Karpas-422 (cell line): Measurements from ENCODE around the gene INPP4A. TPM values are rescaled to one million over a fixed set of nuclear protein-coding genes. Genes with fewer than 3 reads are reported as not detected.

ENCODE experiments used
- DNase-seq: peaks from one replicate; pipeline ENCODE4 v3.0.0-alpha.2; 2015
- H2AFZ ChIP-seq: fragments of 200-600 bp; sonication (generic); 2 replicates; pipeline ENCODE4 v1.6.1; 2014; ENCODE audit warnings: antibody characterized with exemption, low read length, mixed read lengths
- H3K27ac ChIP-seq: fragments of 200-600 bp; sonication (generic); 2 replicates; pipeline ENCODE4 v1.5.1; 2014; ENCODE audit warnings: mild to moderate bottlenecking, low read length, moderate library complexity
- H3K27me3 ChIP-seq: fragments of 200-600 bp; sonication (generic); 2 replicates; pipeline ENCODE4 v1.6.1; 2014; ENCODE audit warnings: low read length, mixed read lengths
- H3K36me3 ChIP-seq: fragments of 200-600 bp; sonication (generic); 2 replicates; pipeline ENCODE4 v1.6.1; 2014; ENCODE audit warnings: low read length, mixed read lengths; ENCODE audit not compliant: insufficient read depth
- H3K4me1 ChIP-seq: fragments of 200-600 bp; sonication (generic); 2 replicates; pipeline ENCODE4 v1.6.1; 2014; ENCODE audit warnings: mild to moderate bottlenecking, low read length, mixed read lengths
- H3K4me2 ChIP-seq: fragments of 200-600 bp; sonication (generic); 2 replicates; pipeline ENCODE4 v1.6.1; 2014; ENCODE audit warnings: low read length, low read depth, mild to moderate bottlenecking; ENCODE audit not compliant: poor library complexity, severe bottlenecking
- H3K4me3 ChIP-seq: fragments of 200-600 bp; sonication (generic); 2 replicates; pipeline ENCODE4 v1.5.1; 2014; ENCODE audit warnings: mild to moderate bottlenecking, antibody characterized with exemption, low read length, mixed read lengths
- H3K79me2 ChIP-seq: fragments of 200-600 bp; sonication (generic); 2 replicates; pipeline ENCODE4 v1.6.1; 2014; ENCODE audit warnings: mild to moderate bottlenecking, low read length, mixed read lengths
- H3K9ac ChIP-seq: fragments of 200-600 bp; sonication (generic); 2 replicates; pipeline ENCODE4 v1.6.0; 2014; ENCODE audit warnings: low read length
- H3K9me2 ChIP-seq: fragments of 200-600 bp; sonication (generic), shearing (Covaris generic); replicated peaks from 2 replicates; pipeline ENCODE4 v1.6.0; 2014; ENCODE audit warnings: mild to moderate bottlenecking, low read length, moderate library complexity; ENCODE audit not compliant: insufficient read depth
- H3K9me3 ChIP-seq: fragments of 300-700, 200-600 bp; sonication (generic); 2 replicates; pipeline ENCODE4 v1.6.1; 2014; ENCODE audit warnings: low read length, mixed read lengths
- H4K20me1 ChIP-seq: fragments of 200-600 bp; sonication (generic); 2 replicates; pipeline ENCODE4 v1.6.1; 2014; ENCODE audit warnings: mild to moderate bottlenecking, antibody characterized with exemption, low read length, low read depth; ENCODE audit not compliant: insufficient read depth
- total RNA-seq: library from RNA; depleted of rRNA; stranded (reverse); fragments of >200 nt; shearing (Covaris generic); gene quantifications from 2 replicates; pipeline ENCODE4 v1.2.3, GENCODE V29; 2014; ENCODE audit warnings: low replicate concordance

INPP4A gene
- total RNA-seq, 1 experiment from 2014 or later: 5.3 TPM

DNA sequence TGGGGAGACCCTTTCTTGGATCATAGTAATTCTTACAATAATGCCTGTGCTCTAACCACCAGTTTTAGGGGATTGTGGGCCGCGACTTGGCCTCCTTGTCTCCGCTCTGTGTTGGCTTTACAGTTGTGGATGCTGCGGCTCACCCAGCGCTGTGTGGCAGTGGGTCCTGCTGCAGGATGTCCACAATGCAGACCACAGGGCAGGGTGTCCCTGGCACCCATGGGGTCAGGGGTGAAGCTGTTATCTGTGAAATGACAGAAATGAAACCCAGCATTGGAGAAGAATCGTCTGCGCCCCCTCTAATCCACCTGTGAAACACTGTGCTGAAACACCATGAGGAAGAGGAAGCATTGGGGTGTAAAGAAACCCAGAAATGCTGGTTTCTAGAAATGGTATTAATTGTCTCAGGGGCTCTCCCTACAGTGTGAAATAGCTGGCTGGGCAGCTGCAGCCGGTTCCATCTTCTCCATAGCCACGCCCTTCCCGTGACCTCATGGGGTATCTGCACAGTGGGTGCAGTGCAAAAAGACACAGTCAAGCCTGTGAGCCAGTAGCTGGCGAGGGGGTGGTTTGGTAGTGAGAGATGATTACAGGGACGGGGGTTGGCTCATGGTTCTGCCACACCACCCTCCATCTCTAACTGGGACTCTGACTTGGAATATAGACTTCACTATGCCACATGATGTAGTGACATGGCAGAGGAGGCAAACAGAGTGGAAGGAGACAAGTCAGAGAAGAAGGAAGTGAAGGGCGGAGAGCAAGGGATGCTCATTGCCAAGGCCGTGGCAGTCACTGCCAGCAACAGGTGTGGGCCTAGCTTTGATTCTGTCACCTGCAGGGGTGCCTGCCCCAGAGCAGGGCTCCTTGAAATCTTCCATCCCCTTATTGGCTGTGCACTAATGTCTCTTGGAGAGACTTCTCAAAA is 16.2 kb downstream of the INPP4A start:
- H3K36me3 ChIP-seq: no peaks in the 10 kb centered on the region
- H3K9ac ChIP-seq: peak overlapping the region; percentile 13; the same call in 1 of the 2 replicates
- H3K27ac ChIP-seq: peak overlapping the region; percentile 71
- no peaks in the 10 kb centered on the region for H3K79me2 ChIP-seq
- peak overlapping the region; percentile 42; the same call in 1 of the 2 replicates for H3K4me3 ChIP-seq
- H3K9me2 ChIP-seq: no peaks in the 10 kb centered on the region
- H3K4me2 ChIP-seq: peak overlapping the region; percentile 68
- H2AFZ ChIP-seq: peak overlapping the region; percentile 88
- peak; percentile 92 for DNase-seq
- H3K9me3 ChIP-seq: no peaks in the 10 kb centered on the region
- H3K4me1 ChIP-seq: peaks cover 53% of the 10 kb centered on the region
- H3K27me3 ChIP-seq: no peaks in the 10 kb centered on the region
- peaks cover 25% of the 10 kb centered on the region for H4K20me1 ChIP-seq

DNA sequence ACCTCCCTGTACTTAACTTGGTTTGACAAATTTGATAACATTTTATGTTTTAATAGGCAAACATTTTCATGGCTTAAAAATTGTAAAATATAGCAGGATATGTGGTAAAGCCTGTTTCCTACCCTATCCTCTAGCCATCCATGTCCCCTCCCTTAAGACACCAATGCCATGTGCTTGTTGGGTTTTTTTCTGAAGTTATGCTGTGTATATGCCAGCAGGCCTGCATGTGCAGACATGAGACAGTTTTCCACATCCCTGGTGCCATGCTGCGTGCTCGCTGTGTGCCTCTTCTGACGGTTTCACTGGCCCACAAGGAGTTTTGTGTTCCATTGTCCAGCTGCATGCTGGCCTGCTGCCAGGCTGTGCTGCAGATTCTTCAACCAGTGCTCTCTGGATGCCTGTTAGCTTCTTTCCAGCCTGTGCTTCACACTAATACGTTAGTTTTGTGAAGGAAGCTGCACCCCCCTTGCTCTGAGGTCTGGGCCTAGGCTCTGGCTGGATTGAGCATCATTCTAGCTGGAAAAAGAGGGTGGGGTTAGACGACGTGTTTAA is 16.9 kb downstream of the INPP4A start:
- H3K9me3 ChIP-seq: no peaks in the 10 kb centered on the region
- no peaks in the 10 kb centered on the region for H3K27me3 ChIP-seq
- H4K20me1 ChIP-seq: peaks cover 23% of the 10 kb centered on the region
- H3K27ac ChIP-seq: peak overlapping the region; percentile 71
- H3K9me2 ChIP-seq: no peaks in the 10 kb centered on the region
- 0 out of 2 replicates have a peak overlapping the region, but pooled peaks have one; percentile 13 for H3K9ac ChIP-seq
- H3K36me3 ChIP-seq: no peaks in the 10 kb centered on the region
- H3K4me1 ChIP-seq: peaks cover 52% of the 10 kb centered on the region
- H3K4me2 ChIP-seq: peak overlapping the region; percentile 68
- no peaks in the 10 kb centered on the region for H3K79me2 ChIP-seq
- H3K4me3 ChIP-seq: peak overlapping the region; percentile 42; the same call in 1 of the 2 replicates
- no peak overlapping the region for H2AFZ ChIP-seq
- no peak for DNase-seq

DNA sequence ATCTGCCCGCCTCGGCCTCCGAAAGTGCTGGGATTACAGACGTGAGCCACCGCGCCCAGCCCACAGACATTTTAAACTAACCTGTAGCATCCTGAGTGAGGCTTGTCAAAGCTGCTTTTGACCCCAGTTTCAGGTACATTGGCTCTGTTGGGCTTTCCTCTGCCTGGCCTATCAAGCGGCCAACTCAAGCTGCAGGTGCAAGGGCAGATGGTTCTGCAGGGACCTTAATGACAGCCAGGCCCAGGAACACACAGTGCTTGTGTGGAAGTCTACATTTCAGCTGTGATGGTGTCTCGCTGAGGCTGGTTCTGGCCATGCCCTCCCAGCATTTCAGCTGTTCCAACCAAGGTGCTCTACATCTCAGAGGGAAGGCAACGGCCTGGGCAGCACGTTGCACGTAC is 18.4 kb downstream of the INPP4A start:
- Histone ChIP-seq H3K79me2 (no peaks in the 10 kb centered on the region), H3K27ac (no peak overlapping the region), H3K9me3 (no peaks in the 10 kb centered on the region), H3K4me1 (peaks cover 52% of the 10 kb centered on the region), H3K36me3 (no peaks in the 10 kb centered on the region), H2AFZ (no peak overlapping the region), H3K9me2 (no peaks in the 10 kb centered on the region), H3K27me3 (no peaks in the 10 kb centered on the region), H3K9ac (no peak overlapping the region), H3K4me3 (no peak overlapping the region), H4K20me1 (peaks cover 19% of the 10 kb centered on the region), H3K4me2 (no peak overlapping the region)
- DNase-seq: no peak

DNA sequence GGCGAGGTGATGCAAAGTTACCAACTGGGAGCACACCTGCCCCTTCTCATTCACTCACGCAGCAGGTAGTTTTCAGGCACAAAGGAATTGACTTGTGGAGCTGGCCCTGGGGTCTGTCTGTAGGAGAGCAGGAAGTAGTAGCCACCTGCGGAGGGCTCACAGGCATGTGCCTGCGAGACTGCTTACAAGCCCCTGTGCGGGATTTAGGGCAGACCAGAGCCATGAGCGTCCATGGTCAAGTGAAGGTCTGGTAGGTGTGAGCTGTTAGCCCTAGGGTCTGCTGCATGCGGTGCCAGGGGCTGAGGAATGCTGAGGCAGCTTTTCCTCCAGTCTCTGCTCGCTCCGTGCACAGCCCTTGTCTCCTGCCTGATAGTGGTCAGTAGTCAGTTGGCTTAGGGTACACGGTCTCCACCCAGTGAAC is 18.9 kb downstream of the INPP4A start:
- no peaks in the 10 kb centered on the region for H3K79me2 ChIP-seq
- H3K9ac ChIP-seq: no peak overlapping the region
- no peak for DNase-seq

DNA sequence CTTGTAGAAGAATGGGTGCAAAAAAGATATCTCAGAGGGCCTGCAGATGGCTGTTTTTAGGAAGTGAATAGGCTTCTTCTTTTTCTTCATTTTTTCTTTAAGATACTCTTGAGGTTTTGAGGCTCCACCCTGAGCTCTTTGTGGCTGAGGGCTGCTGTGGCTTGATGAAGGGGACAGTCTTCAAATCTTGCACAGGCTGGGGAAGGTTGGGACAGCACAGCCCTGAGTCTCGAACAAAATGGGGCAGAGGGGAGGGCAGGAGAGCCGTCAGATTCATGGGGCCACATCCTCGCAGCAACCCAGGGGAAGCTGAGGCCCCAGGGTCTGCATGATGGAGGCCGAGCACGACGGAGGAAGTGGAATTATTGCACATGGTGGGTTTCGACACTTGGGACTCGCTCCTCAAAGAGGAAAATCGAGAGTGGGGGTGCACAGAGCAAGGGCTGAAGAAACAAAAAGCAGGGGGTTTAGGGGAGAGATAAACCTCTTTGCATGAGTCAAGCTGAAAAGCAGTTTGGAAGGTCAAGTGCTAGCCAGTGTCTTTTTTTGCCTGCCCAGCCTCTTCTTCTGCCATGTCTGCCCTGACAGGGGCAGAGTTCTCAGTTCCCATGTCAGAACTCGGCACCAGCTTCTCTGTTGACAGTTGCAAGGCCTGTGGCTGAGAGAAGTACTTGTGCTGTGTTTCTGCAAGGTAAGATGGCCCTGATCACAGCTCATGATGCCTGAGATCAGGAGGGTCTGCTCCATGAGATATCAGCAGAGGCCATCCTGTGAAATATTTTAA is 19.5 kb downstream of the INPP4A start:
- peaks cover 14% of the 10 kb centered on the region for H4K20me1 ChIP-seq
- H3K36me3 ChIP-seq: no peaks in the 10 kb centered on the region
- H3K4me1 ChIP-seq: peaks cover 51% of the 10 kb centered on the region
- no peaks in the 10 kb centered on the region for H3K9me2 ChIP-seq
- H3K9me3 ChIP-seq: no peaks in the 10 kb centered on the region
- no peaks in the 10 kb centered on the region for H3K27me3 ChIP-seq
- DNase-seq: no peak
- H3K79me2 ChIP-seq: no peaks in the 10 kb centered on the region
- H3K4me3 ChIP-seq: no peak overlapping the region
- H2AFZ ChIP-seq: no peak overlapping the region
- no peak overlapping the region for H3K4me2 ChIP-seq
- no peak overlapping the region for H3K27ac ChIP-seq
- H3K9ac ChIP-seq: no peak overlapping the region

More for the DNA sequence above, 18.9 kb downstream of the INPP4A start:
- H3K9me3 ChIP-seq: no peaks in the 10 kb centered on the region
- H3K9me2 ChIP-seq: no peaks in the 10 kb centered on the region
- peaks cover 19% of the 10 kb centered on the region for H4K20me1 ChIP-seq
- H3K4me1 ChIP-seq: peaks cover 52% of the 10 kb centered on the region
- H3K27ac ChIP-seq: no peak overlapping the region
- no peak overlapping the region for H2AFZ ChIP-seq
- H3K36me3 ChIP-seq: no peaks in the 10 kb centered on the region
- H3K27me3 ChIP-seq: no peaks in the 10 kb centered on the region
- no peak overlapping the region for H3K4me3 ChIP-seq
- no peak overlapping the region for H3K4me2 ChIP-seq

DNA sequence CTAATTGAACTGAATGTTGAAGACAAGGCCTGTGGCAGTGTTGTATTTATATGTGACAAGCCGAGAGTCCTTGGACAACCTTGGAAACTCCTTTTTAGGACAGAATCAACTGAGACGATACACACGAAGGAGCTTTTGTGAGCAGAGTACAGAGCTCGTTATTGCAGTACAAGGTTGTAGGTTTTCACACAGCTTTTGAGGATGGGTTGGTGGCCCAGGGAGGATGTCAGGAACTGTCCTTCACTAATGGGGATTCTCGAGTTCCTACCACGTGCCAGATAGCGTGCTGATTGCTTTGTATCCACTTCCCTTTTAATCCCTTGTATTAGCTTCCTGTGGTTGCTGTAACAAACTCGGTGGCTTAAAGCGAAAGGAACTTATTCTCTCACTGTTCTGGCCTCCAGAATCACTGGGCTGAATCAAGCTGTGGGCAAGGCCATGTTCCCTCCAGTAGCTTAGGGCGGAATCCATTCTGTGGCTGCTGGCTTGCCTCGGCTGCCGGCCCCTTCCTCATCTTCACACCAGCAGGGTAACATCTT is 20.2 kb downstream of the INPP4A start:
- H3K9ac ChIP-seq: no peak overlapping the region
- H3K27ac ChIP-seq: no peak overlapping the region
- no peak for DNase-seq
- peaks cover 9% of the 10 kb centered on the region for H4K20me1 ChIP-seq
- no peaks in the 10 kb centered on the region for H3K36me3 ChIP-seq
- no peak overlapping the region for H3K4me2 ChIP-seq
- no peak overlapping the region for H2AFZ ChIP-seq
- H3K4me3 ChIP-seq: no peak overlapping the region
- no peaks in the 10 kb centered on the region for H3K9me3 ChIP-seq
- peaks cover 44% of the 10 kb centered on the region for H3K4me1 ChIP-seq
- no peaks in the 10 kb centered on the region for H3K27me3 ChIP-seq
- H3K79me2 ChIP-seq: no peaks in the 10 kb centered on the region
- no peaks in the 10 kb centered on the region for H3K9me2 ChIP-seq

DNA sequence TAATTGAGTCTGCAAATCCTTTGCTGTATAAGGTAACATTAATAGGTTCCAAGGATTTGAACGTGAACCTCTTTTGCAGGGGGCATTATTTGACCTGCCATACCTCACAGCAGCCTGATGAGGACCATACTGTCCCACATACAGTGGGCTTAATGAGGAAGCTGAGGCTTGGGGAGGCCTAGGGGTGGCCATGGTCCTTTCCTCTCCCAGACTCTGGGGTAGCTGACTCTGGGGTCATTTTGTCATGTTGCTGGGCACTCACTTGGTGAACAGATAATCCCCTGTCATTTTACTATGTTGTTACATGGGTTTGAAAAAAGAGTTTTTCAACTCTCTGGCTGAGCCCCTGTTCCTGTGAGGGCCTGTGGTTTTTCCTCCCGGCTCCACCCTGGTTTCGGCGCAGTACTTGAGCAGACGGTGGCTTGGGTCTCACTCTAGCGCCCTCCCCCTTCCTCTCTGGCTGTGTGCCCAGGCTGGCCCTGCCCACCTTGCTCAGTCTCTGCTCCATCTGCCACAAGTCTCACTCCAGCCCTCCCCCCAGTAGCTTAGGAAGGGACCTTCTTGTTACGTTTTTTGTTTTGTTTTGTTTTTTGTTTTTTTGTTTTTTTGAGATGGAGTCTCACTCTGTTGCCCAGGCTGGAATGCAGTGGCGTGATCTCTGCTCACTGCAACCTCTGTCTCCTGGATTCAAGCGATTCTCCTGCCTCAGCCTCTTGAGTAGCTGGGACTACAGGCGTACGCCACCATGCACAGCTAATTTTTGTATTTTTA is 21.0 kb downstream of the INPP4A start:
- H2AFZ ChIP-seq: no peak overlapping the region
- H4K20me1 ChIP-seq: peaks cover 6% of the 10 kb centered on the region
- no peaks in the 10 kb centered on the region for H3K79me2 ChIP-seq
- no peak overlapping the region for H3K4me3 ChIP-seq
- peaks cover 36% of the 10 kb centered on the region for H3K4me1 ChIP-seq
- no peak overlapping the region for H3K9ac ChIP-seq
- no peaks in the 10 kb centered on the region for H3K9me2 ChIP-seq
- H3K4me2 ChIP-seq: no peak overlapping the region
- no peaks in the 10 kb centered on the region for H3K9me3 ChIP-seq
- H3K27ac ChIP-seq: no peak overlapping the region
- DNase-seq: no peak
- H3K36me3 ChIP-seq: no peaks in the 10 kb centered on the region
- H3K27me3 ChIP-seq: no peaks in the 10 kb centered on the region
